ENCODE data around the gene TMEM175. TPM values are rescaled to one million over a fixed set of nuclear protein-coding genes. Genes with fewer than 3 reads are reported as not detected.

Gene TMEM175
- total RNA-seq, 5 donors from 2014 or later (not counting 1 experiment from before 2014, with no cell fraction given) = 44.3 to 60.9 (median 53.0) TPM

DNA sequence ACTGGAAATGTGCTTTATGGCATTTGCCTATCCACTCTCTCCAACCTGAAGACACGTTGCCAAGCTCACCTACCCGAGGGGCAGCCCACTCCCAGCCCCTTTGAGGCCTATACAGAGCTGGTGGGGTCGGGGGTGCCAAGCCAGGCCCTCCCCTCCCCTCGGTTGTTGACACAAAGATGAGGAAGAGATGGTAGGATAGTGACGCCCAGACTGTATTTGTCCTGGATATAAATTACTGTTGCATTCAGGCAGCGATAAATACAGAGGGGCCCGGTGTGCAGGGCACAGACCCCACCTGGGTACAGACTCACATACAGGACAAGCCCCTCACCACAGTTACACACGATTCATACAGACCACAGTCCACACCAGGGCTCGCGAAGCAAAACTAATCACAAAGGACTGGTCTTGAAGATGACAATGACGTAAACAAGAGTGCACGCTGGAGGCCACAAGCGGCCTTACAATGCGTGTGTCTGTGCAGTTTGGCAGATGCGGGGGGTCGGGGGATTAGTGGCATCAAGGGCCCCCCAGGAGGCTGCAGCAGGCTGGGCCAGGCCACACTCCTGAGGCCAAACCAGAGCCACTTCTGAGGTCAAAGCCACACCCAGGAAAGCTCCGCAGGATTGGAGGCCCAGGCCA is 26.6 kb downstream of the TMEM175 start:
- Mint-ChIP-seq H3K9me3 (no peaks in the 10 kb centered on the region), H3K27me3 (no peaks in the 10 kb centered on the region), H3K27ac (no peak overlapping the region), H3K36me3 (peaks cover 14% of the 10 kb centered on the region), H3K4me3 (no peak overlapping the region), H3K4me1 (no peaks in the 10 kb centered on the region)
- Histone ChIP-seq H3K36me3 (ENCODE audit: control insufficient read depth in 2 of 2, extremely low read depth in 1 of 2, insufficient read depth in 1 of 2, low read length in 1 of 2) (peaks cover 18 to 33% of the 10 kb centered on the region in 2 donors), H3K4me1 (ENCODE audit: control insufficient read depth in 1 of 2, extremely low read depth in 1 of 2, insufficient read depth in 2 of 2, low read length in 2 of 2) (peaks cover 0 to 3% of the 10 kb centered on the region in 2 experiments), H3K9me3 (no peaks in the 10 kb centered on the region), H3K27me3 (replicated peaks in 1 of 2; ENCODE audit: control insufficient read depth in 2 of 2, extremely low read depth in 1 of 2, insufficient read depth in 2 of 2, low read length in 1 of 2) (no peaks in the 10 kb centered on the region), H3K4me3 (ENCODE audit: control insufficient read depth in 1 of 2, extremely low read depth in 1 of 2, low read length in 1 of 2) (no peak overlapping the region), H3K27ac (ENCODE audit: low read length) (no peak overlapping the region)
- POLR2A ChIA-PET = no interaction called here
- WGBS (ENCODE audit: insufficient coverage) = 95% methylated on average over 10 of the region's 17 CpGs
- CTCF ChIA-PET = interaction anchor here in 1 of 2 donors (0.7 kb wide), 1 partner anchor 12 kb away, joined by 3 read pairs; no protein-coding TSS in a partner anchor
- ATAC-seq (replicated peaks in 1 of 4) (no peak), DNase-seq (no peak)

DNA sequence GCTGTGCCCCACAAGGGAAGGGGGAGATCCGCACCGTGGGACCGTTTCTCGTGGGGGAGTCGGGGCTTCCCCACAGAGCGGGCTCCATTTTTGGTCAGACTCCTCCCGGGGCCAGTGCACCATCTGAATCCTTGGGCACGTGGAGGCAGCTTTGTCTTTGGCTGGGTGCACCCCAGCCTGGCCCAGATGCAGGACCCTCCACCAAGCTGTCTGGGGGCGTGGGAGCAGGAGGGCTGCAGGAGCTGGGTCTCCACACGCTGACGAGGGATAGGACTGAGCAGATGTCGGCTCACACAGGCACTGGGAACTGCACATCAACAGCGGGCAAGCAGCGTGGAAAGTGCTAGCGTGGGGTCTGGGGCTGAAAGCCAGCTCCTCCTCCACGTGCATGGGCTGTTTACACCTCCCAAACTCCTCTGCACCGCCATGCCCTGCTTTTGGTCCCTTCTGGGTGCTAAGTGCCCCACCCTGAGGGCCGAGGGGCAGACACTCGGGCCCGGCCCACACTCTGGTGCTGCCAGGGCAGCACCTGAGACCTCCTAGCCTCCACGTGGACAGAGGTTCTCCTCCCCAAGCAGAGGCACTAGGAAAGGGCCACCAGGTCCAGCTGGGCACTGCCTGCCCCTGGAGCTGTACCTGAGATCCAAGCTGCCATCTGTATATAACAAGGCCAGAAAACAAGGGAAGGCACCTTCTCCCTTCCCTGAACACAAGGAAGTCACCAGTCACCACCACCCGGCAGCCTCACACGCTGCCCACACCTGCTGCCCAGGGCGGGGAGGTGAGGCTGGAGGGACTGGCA is 27.3 kb downstream of the TMEM175 start:
- H3K4me1 ChIP-seq (ENCODE audit: control insufficient read depth in 1 of 2, extremely low read depth in 1 of 2, insufficient read depth in 2 of 2, low read length in 2 of 2) = peaks cover 0 to 3% of the 10 kb centered on the region in 2 experiments
- WGBS (ENCODE audit: insufficient coverage) = 88% methylated on average over 20 of the region's 24 CpGs
- H3K27ac Mint-ChIP-seq = no peak overlapping the region
- no peaks in the 10 kb centered on the region for H3K27me3 Mint-ChIP-seq
- peaks cover 9% of the 10 kb centered on the region for H3K36me3 Mint-ChIP-seq
- no peak overlapping the region for H3K4me3 Mint-ChIP-seq
- peak in 1 of 35 experiments; percentile 23 for DNase-seq
- ATAC-seq (replicated peaks in 1 of 4) = no peak
- no peaks in the 10 kb centered on the region for H3K27me3 ChIP-seq (replicated peaks in 1 of 2; ENCODE audit: control insufficient read depth in 2 of 2, extremely low read depth in 1 of 2, insufficient read depth in 2 of 2, low read length in 1 of 2)
- H3K9me3 Mint-ChIP-seq = no peaks in the 10 kb centered on the region
- H3K4me3 ChIP-seq (ENCODE audit: control insufficient read depth in 1 of 2, extremely low read depth in 1 of 2, low read length in 1 of 2) = no peak overlapping the region
- peaks cover 14 to 36% of the 10 kb centered on the region in 2 donors for H3K36me3 ChIP-seq (ENCODE audit: control insufficient read depth in 2 of 2, extremely low read depth in 1 of 2, insufficient read depth in 1 of 2, low read length in 1 of 2)
- ChIA-PET CTCF (no interaction called here), POLR2A (no interaction called here)
- H3K4me1 Mint-ChIP-seq = no peaks in the 10 kb centered on the region
- H3K27ac ChIP-seq (ENCODE audit: low read length) = no peak overlapping the region
- no peaks in the 10 kb centered on the region for H3K9me3 ChIP-seq

DNA sequence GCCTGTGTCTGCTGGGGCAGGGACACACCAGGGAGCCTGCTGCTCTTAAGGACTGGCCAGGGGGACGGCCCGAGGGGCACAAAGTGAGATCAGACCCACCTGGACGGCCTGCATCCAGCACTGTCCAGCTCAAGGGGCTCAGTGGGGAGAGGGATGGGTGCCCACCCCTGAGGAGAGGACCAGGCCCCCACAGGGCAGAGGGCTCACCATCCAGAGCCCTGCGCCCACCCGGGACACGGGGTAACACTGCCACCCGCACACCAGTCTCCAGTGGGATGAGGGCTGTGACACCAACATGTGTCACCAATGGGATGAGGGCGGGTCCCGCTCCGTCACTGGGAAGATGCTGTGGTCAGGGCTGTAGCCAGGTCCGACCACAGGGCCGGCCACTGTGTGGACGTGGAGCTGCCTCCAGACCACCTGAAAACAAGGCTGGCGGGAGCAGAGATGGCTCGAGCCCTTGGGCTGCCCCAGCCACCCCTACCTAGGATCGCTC is 27.9 kb downstream of the TMEM175 start:
- no peak overlapping the region for H3K27ac Mint-ChIP-seq
- no peak overlapping the region for H3K4me3 Mint-ChIP-seq
- ChIA-PET CTCF (no interaction called here), POLR2A (no interaction called here)
- Histone ChIP-seq H3K27me3 (replicated peaks in 1 of 2; ENCODE audit: control insufficient read depth in 2 of 2, extremely low read depth in 1 of 2, insufficient read depth in 2 of 2, low read length in 1 of 2) (no peaks in the 10 kb centered on the region), H3K4me3 (ENCODE audit: control insufficient read depth in 1 of 2, extremely low read depth in 1 of 2, low read length in 1 of 2) (no peak overlapping the region), H3K9me3 (no peaks in the 10 kb centered on the region), H3K4me1 (ENCODE audit: control insufficient read depth in 1 of 2, extremely low read depth in 1 of 2, insufficient read depth in 2 of 2, low read length in 2 of 2) (peaks cover 0 to 3% of the 10 kb centered on the region in 2 experiments), H3K36me3 (ENCODE audit: control insufficient read depth in 2 of 2, extremely low read depth in 1 of 2, insufficient read depth in 1 of 2, low read length in 1 of 2) (peaks cover 19 to 36% of the 10 kb centered on the region in 2 donors), H3K27ac (ENCODE audit: low read length) (no peak overlapping the region)
- H3K27me3 Mint-ChIP-seq = no peaks in the 10 kb centered on the region
- DNase-seq (no peak), ATAC-seq (replicated peaks in 1 of 4) (no peak)
- peaks cover 6% of the 10 kb centered on the region for H3K36me3 Mint-ChIP-seq
- 94% methylated on average over 13 of the region's 16 CpGs for WGBS (ENCODE audit: insufficient coverage)
- H3K9me3 Mint-ChIP-seq = no peaks in the 10 kb centered on the region
- no peaks in the 10 kb centered on the region for H3K4me1 Mint-ChIP-seq

DNA sequence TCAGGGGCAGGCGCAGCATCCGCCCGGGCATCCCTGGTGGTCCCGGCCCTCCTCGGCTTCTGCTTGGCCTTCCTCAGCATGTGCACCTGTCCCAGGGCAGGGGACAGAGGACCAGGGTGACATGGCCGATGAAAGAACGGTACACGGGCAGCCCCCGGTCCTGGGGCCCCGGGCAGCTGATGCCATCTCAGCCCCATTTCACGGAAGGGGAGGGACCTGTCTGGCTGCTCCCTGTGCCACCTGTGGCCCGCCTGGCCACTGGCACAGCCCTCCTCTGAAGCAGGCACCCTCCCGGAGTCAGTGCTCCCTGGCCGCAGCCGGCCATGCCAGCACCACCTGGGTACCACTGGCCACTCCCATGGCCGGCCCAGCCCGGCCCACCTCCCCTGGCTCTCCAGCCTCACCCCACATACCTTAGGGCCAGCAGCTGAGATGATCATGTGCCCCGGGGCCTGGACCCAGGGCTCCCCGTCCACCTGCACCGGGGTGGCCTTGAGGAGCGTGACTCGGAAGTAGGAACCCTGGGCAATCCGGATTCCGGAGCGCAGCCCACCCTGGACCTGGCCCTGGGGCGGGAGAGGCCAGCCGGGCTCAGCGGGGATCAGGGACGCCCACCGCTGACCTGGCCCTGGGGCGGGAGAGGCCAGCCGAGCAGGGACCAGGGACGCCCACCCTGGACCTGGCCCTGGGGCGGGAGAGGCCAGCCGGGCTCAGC is 28.5 kb downstream of the TMEM175 start:
- H3K9me3 Mint-ChIP-seq = no peaks in the 10 kb centered on the region
- 92% methylated on average over 30 of the region's 35 CpGs for WGBS (ENCODE audit: insufficient coverage)

DNA sequence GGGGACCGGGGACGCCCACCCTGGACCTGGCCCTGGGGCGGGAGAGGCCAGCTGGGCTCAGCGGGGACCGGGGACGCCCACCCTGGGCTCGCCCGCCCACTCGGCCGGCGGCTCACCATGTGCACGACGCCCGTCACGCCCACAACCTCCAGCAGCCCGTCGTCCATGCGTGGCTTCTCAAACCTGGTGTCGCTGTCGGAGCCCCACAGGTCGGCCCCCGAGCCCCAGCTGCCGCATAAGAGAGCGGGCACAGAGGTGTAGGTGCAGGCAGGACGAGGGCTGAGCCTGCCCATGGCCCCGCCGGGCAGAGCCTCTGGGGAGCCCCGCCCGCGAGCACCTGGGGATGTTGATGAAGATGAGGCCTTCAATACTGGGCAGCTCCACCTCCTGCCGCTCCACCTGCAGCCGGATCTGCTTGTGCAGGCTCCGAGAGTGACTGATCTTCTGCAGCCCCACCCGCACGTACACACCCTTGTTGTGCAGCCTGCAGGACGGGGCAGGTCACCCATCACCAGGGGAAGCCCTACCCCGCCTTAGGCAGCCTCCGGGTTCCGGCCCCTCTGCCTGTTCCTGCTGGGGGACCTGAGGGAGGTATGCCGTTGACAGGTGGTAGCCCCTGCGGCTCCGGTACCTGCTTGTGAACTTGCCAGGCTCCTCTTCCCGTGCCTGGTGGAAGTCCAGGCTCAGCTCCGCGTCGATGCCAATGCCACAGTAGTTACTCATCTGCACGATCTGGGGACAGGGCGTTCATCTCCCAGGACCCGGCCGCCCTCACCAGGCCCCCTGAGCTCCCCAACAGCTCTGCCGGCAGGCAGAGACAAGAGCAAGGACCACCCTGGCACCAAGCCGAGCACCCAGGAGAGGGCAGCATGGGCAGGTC is 29.3 kb downstream of the TMEM175 start:
- ChIA-PET CTCF (no interaction called here), POLR2A (no interaction called here)
- no peaks in the 10 kb centered on the region for H3K4me1 Mint-ChIP-seq
- peaks cover 6% of the 10 kb centered on the region for H3K36me3 Mint-ChIP-seq
- no peak overlapping the region for H3K4me3 Mint-ChIP-seq
- H3K27ac ChIP-seq (ENCODE audit: low read length) = no peak overlapping the region
- ATAC-seq (replicated peaks in 1 of 4) = no peak
- H3K27me3 Mint-ChIP-seq = no peaks in the 10 kb centered on the region
- H3K27ac Mint-ChIP-seq = no peak overlapping the region
- peaks cover 0 to 3% of the 10 kb centered on the region in 2 experiments for H3K4me1 ChIP-seq (ENCODE audit: control insufficient read depth in 1 of 2, extremely low read depth in 1 of 2, insufficient read depth in 2 of 2, low read length in 2 of 2)
- WGBS (ENCODE audit: insufficient coverage) = 96% methylated on average over 45 of the region's 52 CpGs
- no peaks in the 10 kb centered on the region for H3K27me3 ChIP-seq (replicated peaks in 1 of 2; ENCODE audit: control insufficient read depth in 2 of 2, extremely low read depth in 1 of 2, insufficient read depth in 2 of 2, low read length in 1 of 2)
- no peak for DNase-seq
- no peaks in the 10 kb centered on the region for H3K9me3 Mint-ChIP-seq
- H3K9me3 ChIP-seq = no peaks in the 10 kb centered on the region
- no peak overlapping the region for H3K4me3 ChIP-seq (ENCODE audit: control insufficient read depth in 1 of 2, extremely low read depth in 1 of 2, low read length in 1 of 2)
- peaks cover 26 to 44% of the 10 kb centered on the region in 2 donors for H3K36me3 ChIP-seq (ENCODE audit: control insufficient read depth in 2 of 2, extremely low read depth in 1 of 2, insufficient read depth in 1 of 2, low read length in 1 of 2)

More for the DNA sequence above, 28.5 kb downstream of the TMEM175 start:
- no peak overlapping the region for H3K4me3 Mint-ChIP-seq
- ChIA-PET CTCF (no interaction called here), POLR2A (no interaction called here)
- no peaks in the 10 kb centered on the region for H3K4me1 Mint-ChIP-seq
- H3K4me1 ChIP-seq (ENCODE audit: control insufficient read depth in 1 of 2, extremely low read depth in 1 of 2, insufficient read depth in 2 of 2, low read length in 2 of 2) = peaks cover 0 to 3% of the 10 kb centered on the region in 2 experiments
- peaks cover 6% of the 10 kb centered on the region for H3K36me3 Mint-ChIP-seq
- H3K9me3 ChIP-seq = no peaks in the 10 kb centered on the region
- no peaks in the 10 kb centered on the region for H3K27me3 ChIP-seq (replicated peaks in 1 of 2; ENCODE audit: control insufficient read depth in 2 of 2, extremely low read depth in 1 of 2, insufficient read depth in 2 of 2, low read length in 1 of 2)
- no peak overlapping the region for H3K4me3 ChIP-seq (ENCODE audit: control insufficient read depth in 1 of 2, extremely low read depth in 1 of 2, low read length in 1 of 2)
- no peak for ATAC-seq (replicated peaks in 1 of 4)
- H3K27ac ChIP-seq (ENCODE audit: low read length) = no peak overlapping the region
- no peak overlapping the region for H3K27ac Mint-ChIP-seq
- H3K27me3 Mint-ChIP-seq = no peaks in the 10 kb centered on the region
- H3K36me3 ChIP-seq (ENCODE audit: control insufficient read depth in 2 of 2, extremely low read depth in 1 of 2, insufficient read depth in 1 of 2, low read length in 1 of 2) = peaks cover 23 to 40% of the 10 kb centered on the region in 2 donors
- DNase-seq = no peak
